HG02885 (cell line): ENCODE results near the gene MCF2L.
"Not testable (repeated sequence)": the region's sequence is repeated elsewhere in the genome, so short reads cannot be mapped to it uniquely, and the experiment has no call there.

ENCODE experiments used
- ATAC-seq: cut with Tn5 transposase; IDR thresholded peaks from one replicate; pipeline ENCODE4 v1.9.1; 2021; ENCODE audit warnings: mild to moderate bottlenecking; ENCODE audit not compliant: unreplicated experiment, poor library complexity

The MCF2L gene

GRCh38 chr13:112968910-112969691 lies at the start of gene MCF2L:
MCF2L (plus strand) TSS chr13:112969214; CDS start chr13:112969380, 166 bp downstream.
- ATAC-seq: no peak

- ATAC-seq: no peak
Measured at GRCh38 chr13:112923962-112924361, 45.1 kb upstream of the MCF2L start.

- no peak for ATAC-seq
Measured at GRCh38 chr13:112924365-112924764, 44.6 kb upstream of the MCF2L start.

GRCh38 chr13:112926003-112926402 lies 43.0 kb upstream of the MCF2L start:
- ATAC-seq: no peak

GRCh38 chr13:112926993-112927392 lies 42.0 kb upstream of the MCF2L start:
- no peak for ATAC-seq

- no peak for ATAC-seq
Measured at GRCh38 chr13:112928020-112928971, 40.7 kb upstream of the MCF2L start.

GRCh38 chr13:112928972-112929782 lies 39.8 kb upstream of the MCF2L start:
- ATAC-seq: no peak

GRCh38 chr13:112929783-112930055 lies 39.3 kb upstream of the MCF2L start:
- no peak for ATAC-seq

GRCh38 chr13:112930192-112930591 lies 38.8 kb upstream of the MCF2L start:
- no peak for ATAC-seq

GRCh38 chr13:112931028-112931934 lies 37.7 kb upstream of the MCF2L start:
- ATAC-seq: peak; percentile 92

- ATAC-seq: no peak
Measured at GRCh38 chr13:112932971-112933370, 36.0 kb upstream of the MCF2L start.

- no peak for ATAC-seq
Measured at GRCh38 chr13:112933649-112934048, 35.4 kb upstream of the MCF2L start.

GRCh38 chr13:112934078-112934477 lies 34.9 kb upstream of the MCF2L start:
- no peak for ATAC-seq

GRCh38 chr13:112938680-112939079 lies 30.3 kb upstream of the MCF2L start:
- ATAC-seq: no peak

- no peak for ATAC-seq
Measured at GRCh38 chr13:112940236-112940635, 28.8 kb upstream of the MCF2L start.

- no peak for ATAC-seq
Measured at GRCh38 chr13:112941349-112941748, 27.7 kb upstream of the MCF2L start.

GRCh38 chr13:112941765-112942164 lies 27.2 kb upstream of the MCF2L start:
- ATAC-seq: not testable (repeated sequence)

GRCh38 chr13:112942689-112943308 lies 26.2 kb upstream of the MCF2L start:
- ATAC-seq: peak; percentile 98
